ENCODE data around the gene MAP10. TPM values are rescaled to one million over a fixed set of nuclear protein-coding genes. Genes with fewer than 3 reads are reported as not detected.

Gene MAP10
- total and polyA plus RNA-seq, 2 donors (not counting 1 experiment from before 2014, with no cell fraction given), result 0.98 to 2.6 TPM

GRCh38 chr1:232818040-232818439, 12.8 kb downstream of the MAP10 start:
- H3K9me3 ChIP-seq (ENCODE audit: control insufficient read depth, insufficient read depth, low read depth, low read length), result no peaks in the 10 kb centered on the region
- no peak for DNase-seq (ENCODE audit: low read depth in 2 of 2)
- no peaks in the 10 kb centered on the region for H4K20me1 ChIP-seq (ENCODE audit: control insufficient read depth, extremely low read depth, insufficient read depth, low read length)
- H3K79me2 ChIP-seq (ENCODE audit: control insufficient read depth, insufficient read depth, low read length), result no peaks in the 10 kb centered on the region
- no peak overlapping the region for H2AFZ ChIP-seq (ENCODE audit: low read length)
- no peaks in the 10 kb centered on the region for H3K4me1 ChIP-seq (ENCODE audit: control insufficient read depth, extremely low read depth, insufficient read depth, low read length)
- TF ChIP-seq CTCF (conservative IDR thresholded peaks at IDR 0.05 in 1 of 2, IDR thresholded peaks at IDR 0.05 in 1 of 2; ENCODE audit: low read depth in 1 of 2, low read length in 2 of 2), result no peak
- no peak for TF ChIP-seq EZH2 (IDR thresholded peaks at IDR 0.05; ENCODE audit: low read length, missing control alignments)
- H3K9ac ChIP-seq (ENCODE audit: insufficient read depth, low read length), result no peak overlapping the region
- H3K36me3 ChIP-seq (ENCODE audit: control insufficient read depth, insufficient read depth, low read length), result no peaks in the 10 kb centered on the region
- no peaks in the 10 kb centered on the region for H3K27me3 ChIP-seq (ENCODE audit: control insufficient read depth, insufficient read depth, low read length)
- H3K4me3 ChIP-seq (replicated peaks in 1 of 4; ENCODE audit: control extremely low read depth in 1 of 4, insufficient read depth in 1 of 4, low read depth in 3 of 4, low read length in 4 of 4), result no peak overlapping the region
- no peak overlapping the region for H3K27ac ChIP-seq (ENCODE audit: insufficient read depth, low read length)
- no peak overlapping the region for H3K4me2 ChIP-seq (ENCODE audit: extremely low read depth, insufficient read depth, low read length)

- TF ChIP-seq EZH2 (IDR thresholded peaks at IDR 0.05; ENCODE audit: low read length, missing control alignments) (no peak), CTCF (conservative IDR thresholded peaks at IDR 0.05 in 1 of 2, IDR thresholded peaks at IDR 0.05 in 1 of 2; ENCODE audit: low read depth in 1 of 2, low read length in 2 of 2) (no peak)
- no peak overlapping the region for H3K4me3 ChIP-seq (replicated peaks in 1 of 4; ENCODE audit: control extremely low read depth in 1 of 4, insufficient read depth in 1 of 4, low read depth in 3 of 4, low read length in 4 of 4)
- H3K27ac ChIP-seq (ENCODE audit: insufficient read depth, low read length), result no peak overlapping the region
- no peaks in the 10 kb centered on the region for H4K20me1 ChIP-seq (ENCODE audit: control insufficient read depth, extremely low read depth, insufficient read depth, low read length)
- no peak for DNase-seq (ENCODE audit: low read depth in 2 of 2)
- no peaks in the 10 kb centered on the region for H3K79me2 ChIP-seq (ENCODE audit: control insufficient read depth, insufficient read depth, low read length)
- H3K36me3 ChIP-seq (ENCODE audit: control insufficient read depth, insufficient read depth, low read length), result no peaks in the 10 kb centered on the region
- H3K9me3 ChIP-seq (ENCODE audit: control insufficient read depth, insufficient read depth, low read depth, low read length), result no peaks in the 10 kb centered on the region
- H3K4me1 ChIP-seq (ENCODE audit: control insufficient read depth, extremely low read depth, insufficient read depth, low read length), result no peaks in the 10 kb centered on the region
- no peak overlapping the region for H3K4me2 ChIP-seq (ENCODE audit: extremely low read depth, insufficient read depth, low read length)
- H3K27me3 ChIP-seq (ENCODE audit: control insufficient read depth, insufficient read depth, low read length), result no peaks in the 10 kb centered on the region
- no peak overlapping the region for H2AFZ ChIP-seq (ENCODE audit: low read length)
- H3K9ac ChIP-seq (ENCODE audit: insufficient read depth, low read length), result no peak overlapping the region
These were observed 15.2 kb downstream of the MAP10 start for GRCh38 chr1:232820431-232820830.

- Histone ChIP-seq H3K9me3 (ENCODE audit: control insufficient read depth, insufficient read depth, low read depth, low read length) (no peaks in the 10 kb centered on the region), H4K20me1 (ENCODE audit: control insufficient read depth, extremely low read depth, insufficient read depth, low read length) (no peaks in the 10 kb centered on the region), H3K36me3 (ENCODE audit: control insufficient read depth, insufficient read depth, low read length) (no peaks in the 10 kb centered on the region), H3K4me2 (ENCODE audit: extremely low read depth, insufficient read depth, low read length) (no peak overlapping the region), H2AFZ (ENCODE audit: low read length) (no peak overlapping the region), H3K9ac (ENCODE audit: insufficient read depth, low read length) (no peak overlapping the region), H3K4me1 (ENCODE audit: control insufficient read depth, extremely low read depth, insufficient read depth, low read length) (no peaks in the 10 kb centered on the region), H3K4me3 (replicated peaks in 1 of 4; ENCODE audit: control extremely low read depth in 1 of 4, insufficient read depth in 1 of 4, low read depth in 3 of 4, low read length in 4 of 4) (no peak overlapping the region), H3K27me3 (ENCODE audit: control insufficient read depth, insufficient read depth, low read length) (no peaks in the 10 kb centered on the region), H3K79me2 (ENCODE audit: control insufficient read depth, insufficient read depth, low read length) (no peaks in the 10 kb centered on the region), H3K27ac (ENCODE audit: insufficient read depth, low read length) (no peak overlapping the region)
- TF ChIP-seq EZH2 (IDR thresholded peaks at IDR 0.05; ENCODE audit: low read length, missing control alignments) (no peak), CTCF (conservative IDR thresholded peaks at IDR 0.05 in 1 of 2, IDR thresholded peaks at IDR 0.05 in 1 of 2; ENCODE audit: low read depth in 1 of 2, low read length in 2 of 2) (no peak)
- no peak for DNase-seq (ENCODE audit: low read depth in 2 of 2)
These were observed 17.3 kb downstream of the MAP10 start for GRCh38 chr1:232822530-232822929.
